ENCODE measurements around the gene RBM42.
A peak's percentile ranks its signal among the peaks of the same experiment; 100 is the strongest.

The RBM42 gene

GRCh38 chr19:35656700-35657099 is 27.9 kb downstream of the RBM42 start:
- H3K27ac Mint-ChIP-seq = no peak overlapping the region
- peaks cover 4% of the 10 kb centered on the region for H3K36me3 Mint-ChIP-seq
- H3K9me3 Mint-ChIP-seq (ENCODE audit: low read depth) = no peaks in the 10 kb centered on the region
- no peaks in the 10 kb centered on the region for H3K27me3 Mint-ChIP-seq
- no peak overlapping the region for H3K4me3 Mint-ChIP-seq
- peaks cover 9% of the 10 kb centered on the region for H3K4me1 Mint-ChIP-seq (ENCODE audit: low read depth)

GRCh38 chr19:35657904-35658700 is 29.3 kb downstream of the RBM42 start:
- H3K36me3 Mint-ChIP-seq = peaks cover 4% of the 10 kb centered on the region
- H3K9me3 Mint-ChIP-seq (ENCODE audit: low read depth) = no peaks in the 10 kb centered on the region
- H3K27ac Mint-ChIP-seq = no peak overlapping the region
- H3K4me3 Mint-ChIP-seq = no peak overlapping the region
- no peaks in the 10 kb centered on the region for H3K27me3 Mint-ChIP-seq
- H3K4me1 Mint-ChIP-seq (ENCODE audit: low read depth) = peaks cover 8% of the 10 kb centered on the region

- no peaks in the 10 kb centered on the region for H3K9me3 Mint-ChIP-seq (ENCODE audit: low read depth)
- no peaks in the 10 kb centered on the region for H3K27me3 Mint-ChIP-seq
- no peak overlapping the region for H3K4me3 Mint-ChIP-seq
- no peak overlapping the region for H3K27ac Mint-ChIP-seq
- peaks cover 3% of the 10 kb centered on the region for H3K36me3 Mint-ChIP-seq
- no peaks in the 10 kb centered on the region for H3K4me1 Mint-ChIP-seq (ENCODE audit: low read depth)
Measured at GRCh38 chr19:35661995-35662340, 33.1 kb downstream of the RBM42 start.

- no peak overlapping the region for H3K4me3 Mint-ChIP-seq
- no peaks in the 10 kb centered on the region for H3K36me3 Mint-ChIP-seq
- H3K4me1 Mint-ChIP-seq (ENCODE audit: low read depth) = no peaks in the 10 kb centered on the region
- no peaks in the 10 kb centered on the region for H3K27me3 Mint-ChIP-seq
- no peak overlapping the region for H3K27ac Mint-ChIP-seq
- H3K9me3 Mint-ChIP-seq (ENCODE audit: low read depth) = no peaks in the 10 kb centered on the region
Measured at GRCh38 chr19:35663981-35664380, 35.1 kb downstream of the RBM42 start.

GRCh38 chr19:35665157-35665556 is 36.3 kb downstream of the RBM42 start:
- H3K27ac Mint-ChIP-seq = peak overlapping the region; percentile 6

GRCh38 chr19:35665604-35666003 is 36.8 kb downstream of the RBM42 start:
- Mint-ChIP-seq H3K27ac (peak overlapping the region; percentile 6), H3K4me3 (no peak overlapping the region), H3K4me1 (ENCODE audit: low read depth) (no peaks in the 10 kb centered on the region), H3K9me3 (ENCODE audit: low read depth) (no peaks in the 10 kb centered on the region), H3K36me3 (no peaks in the 10 kb centered on the region), H3K27me3 (peaks cover 2% of the 10 kb centered on the region)

More at GRCh38 chr19:35665157-35665556, 36.3 kb downstream of the RBM42 start:
- Mint-ChIP-seq H3K4me3 (no peak overlapping the region), H3K9me3 (ENCODE audit: low read depth) (no peaks in the 10 kb centered on the region), H3K4me1 (ENCODE audit: low read depth) (no peaks in the 10 kb centered on the region), H3K27me3 (peaks cover 2% of the 10 kb centered on the region), H3K36me3 (no peaks in the 10 kb centered on the region)

GRCh38 chr19:35666251-35666913 is 37.5 kb downstream of the RBM42 start, which contains the start of gene UPK1A:
UPK1A (plus strand) TSS chr19:35666517; CDS start chr19:35666813, 296 bp downstream.
- Mint-ChIP-seq H3K36me3 (no peaks in the 10 kb centered on the region), H3K27me3 (peaks cover 2% of the 10 kb centered on the region), H3K27ac (peak within 1 kb of the TSS; percentile 54), H3K9me3 (ENCODE audit: low read depth) (no peaks in the 10 kb centered on the region), H3K4me1 (ENCODE audit: low read depth) (no peaks in the 10 kb centered on the region), H3K4me3 (no peak within 1 kb of the TSS)

- peaks cover 6% of the 10 kb centered on the region for H3K27me3 Mint-ChIP-seq
- H3K4me1 Mint-ChIP-seq (ENCODE audit: low read depth) = peaks cover 8% of the 10 kb centered on the region
- H3K9me3 Mint-ChIP-seq (ENCODE audit: low read depth) = no peaks in the 10 kb centered on the region
- no peak overlapping the region for H3K4me3 Mint-ChIP-seq
- peaks cover 2% of the 10 kb centered on the region for H3K36me3 Mint-ChIP-seq
- H3K27ac Mint-ChIP-seq = no peak overlapping the region
Measured at GRCh38 chr19:35669566-35669965, 40.7 kb downstream of the RBM42 start.

- no peak overlapping the region for H3K4me3 Mint-ChIP-seq
- peaks cover 2% of the 10 kb centered on the region for H3K36me3 Mint-ChIP-seq
- peaks cover 8% of the 10 kb centered on the region for H3K4me1 Mint-ChIP-seq (ENCODE audit: low read depth)
- no peaks in the 10 kb centered on the region for H3K9me3 Mint-ChIP-seq (ENCODE audit: low read depth)
- H3K27ac Mint-ChIP-seq = no peak overlapping the region
- H3K27me3 Mint-ChIP-seq = peaks cover 6% of the 10 kb centered on the region
Measured at GRCh38 chr19:35669974-35670373, 41.1 kb downstream of the RBM42 start.

GRCh38 chr19:35670686-35671085 is 41.9 kb downstream of the RBM42 start:
- H3K27ac Mint-ChIP-seq = no peak overlapping the region
- H3K9me3 Mint-ChIP-seq (ENCODE audit: low read depth) = no peaks in the 10 kb centered on the region
- peaks cover 2% of the 10 kb centered on the region for H3K36me3 Mint-ChIP-seq
- H3K4me1 Mint-ChIP-seq (ENCODE audit: low read depth) = peaks cover 8% of the 10 kb centered on the region
- no peak overlapping the region for H3K4me3 Mint-ChIP-seq
- peaks cover 6% of the 10 kb centered on the region for H3K27me3 Mint-ChIP-seq

GRCh38 chr19:35671818-35672217 is 43.0 kb downstream of the RBM42 start:
- peaks cover 2% of the 10 kb centered on the region for H3K36me3 Mint-ChIP-seq
- peaks cover 8% of the 10 kb centered on the region for H3K4me1 Mint-ChIP-seq (ENCODE audit: low read depth)
- peaks cover 6% of the 10 kb centered on the region for H3K27me3 Mint-ChIP-seq
- H3K27ac Mint-ChIP-seq = no peak overlapping the region
- no peaks in the 10 kb centered on the region for H3K9me3 Mint-ChIP-seq (ENCODE audit: low read depth)
- H3K4me3 Mint-ChIP-seq = peak overlapping the region; percentile 17

- Mint-ChIP-seq H3K4me3 (peak overlapping the region; percentile 76), H3K36me3 (peaks cover 5% of the 10 kb centered on the region), H3K4me1 (ENCODE audit: low read depth) (peaks cover 8% of the 10 kb centered on the region), H3K27ac (no peak overlapping the region), H3K9me3 (ENCODE audit: low read depth) (no peaks in the 10 kb centered on the region), H3K27me3 (peaks cover 10% of the 10 kb centered on the region)
Measured at GRCh38 chr19:35673121-35673804, 44.4 kb downstream of the RBM42 start.

- H3K4me1 Mint-ChIP-seq (ENCODE audit: low read depth) = peaks cover 8% of the 10 kb centered on the region
- H3K36me3 Mint-ChIP-seq = peaks cover 5% of the 10 kb centered on the region
- H3K27ac Mint-ChIP-seq = peak overlapping the region; percentile 11
- peaks cover 8% of the 10 kb centered on the region for H3K27me3 Mint-ChIP-seq
- no peaks in the 10 kb centered on the region for H3K9me3 Mint-ChIP-seq (ENCODE audit: low read depth)
- H3K4me3 Mint-ChIP-seq = no peak overlapping the region
Measured at GRCh38 chr19:35675589-35676140, 46.8 kb downstream of the RBM42 start.
